PFSK-1 (cell line): ENCODE results near the gene KRT75.

Source experiments
- FOXP2 ChIP-seq: optimal IDR thresholded peaks from 2 replicates; pipeline ENCODE3; 2011; ENCODE audit warnings: borderline replicate concordance, control low read depth, inconsistent platforms; ENCODE audit not compliant: insufficient read depth; ENCODE audit errors: extremely low read length, extremely low read depth
- POLR2AphosphoS5 ChIP-seq: IDR thresholded peaks from 2 replicates; pipeline ENCODE4 v1.6.1; 2012; ENCODE audit warnings: low read depth, mild to moderate bottlenecking, control low read depth, low read length, moderate library complexity
- SIN3A ChIP-seq: IDR thresholded peaks from 2 replicates; pipeline ENCODE4 v1.6.1; 2012; ENCODE audit warnings: mild to moderate bottlenecking, low read length, moderate library complexity, borderline replicate concordance; ENCODE audit not compliant: insufficient read depth
- TAF1 ChIP-seq: IDR thresholded peaks from 2 replicates; pipeline ENCODE4 v1.6.1; 2012; ENCODE audit warnings: low read length, control low read depth, borderline replicate concordance; ENCODE audit not compliant: insufficient read depth
- TF ChIP-seq, protein P1 (sequence below), 2 experiments: IDR thresholded peaks; 2 replicates each; pipeline versions ENCODE4 v1.6.1 to v1.8.0; 2011 to 2012; ENCODE audit warnings: low read depth in 2 of 2, low read length in 2 of 2, control low read depth in 1 of 2, inconsistent platforms in 1 of 2, mild to moderate bottlenecking in 1 of 2, moderate library complexity in 1 of 2; ENCODE audit not compliant: insufficient read depth in 1 of 2

KRT75 gene

GRCh38 chr12:52383331-52383730 lies 50.8 kb downstream of the KRT75 start:
- TF ChIP-seq TAF1 = no peak
- TF ChIP-seq, protein P1, sequence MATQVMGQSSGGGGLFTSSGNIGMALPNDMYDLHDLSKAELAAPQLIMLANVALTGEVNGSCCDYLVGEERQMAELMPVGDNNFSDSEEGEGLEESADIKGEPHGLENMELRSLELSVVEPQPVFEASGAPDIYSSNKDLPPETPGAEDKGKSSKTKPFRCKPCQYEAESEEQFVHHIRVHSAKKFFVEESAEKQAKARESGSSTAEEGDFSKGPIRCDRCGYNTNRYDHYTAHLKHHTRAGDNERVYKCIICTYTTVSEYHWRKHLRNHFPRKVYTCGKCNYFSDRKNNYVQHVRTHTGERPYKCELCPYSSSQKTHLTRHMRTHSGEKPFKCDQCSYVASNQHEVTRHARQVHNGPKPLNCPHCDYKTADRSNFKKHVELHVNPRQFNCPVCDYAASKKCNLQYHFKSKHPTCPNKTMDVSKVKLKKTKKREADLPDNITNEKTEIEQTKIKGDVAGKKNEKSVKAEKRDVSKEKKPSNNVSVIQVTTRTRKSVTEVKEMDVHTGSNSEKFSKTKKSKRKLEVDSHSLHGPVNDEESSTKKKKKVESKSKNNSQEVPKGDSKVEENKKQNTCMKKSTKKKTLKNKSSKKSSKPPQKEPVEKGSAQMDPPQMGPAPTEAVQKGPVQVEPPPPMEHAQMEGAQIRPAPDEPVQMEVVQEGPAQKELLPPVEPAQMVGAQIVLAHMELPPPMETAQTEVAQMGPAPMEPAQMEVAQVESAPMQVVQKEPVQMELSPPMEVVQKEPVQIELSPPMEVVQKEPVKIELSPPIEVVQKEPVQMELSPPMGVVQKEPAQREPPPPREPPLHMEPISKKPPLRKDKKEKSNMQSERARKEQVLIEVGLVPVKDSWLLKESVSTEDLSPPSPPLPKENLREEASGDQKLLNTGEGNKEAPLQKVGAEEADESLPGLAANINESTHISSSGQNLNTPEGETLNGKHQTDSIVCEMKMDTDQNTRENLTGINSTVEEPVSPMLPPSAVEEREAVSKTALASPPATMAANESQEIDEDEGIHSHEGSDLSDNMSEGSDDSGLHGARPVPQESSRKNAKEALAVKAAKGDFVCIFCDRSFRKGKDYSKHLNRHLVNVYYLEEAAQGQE (IDR thresholded peaks at IDR 0.05; ENCODE audit: insufficient read depth in 1 of 2, low read depth in 2 of 2, low read length in 2 of 2) = no peak
- no peak for TF ChIP-seq POLR2AphosphoS5
- TF ChIP-seq SIN3A = no peak
- no peak for TF ChIP-seq FOXP2

DNA sequence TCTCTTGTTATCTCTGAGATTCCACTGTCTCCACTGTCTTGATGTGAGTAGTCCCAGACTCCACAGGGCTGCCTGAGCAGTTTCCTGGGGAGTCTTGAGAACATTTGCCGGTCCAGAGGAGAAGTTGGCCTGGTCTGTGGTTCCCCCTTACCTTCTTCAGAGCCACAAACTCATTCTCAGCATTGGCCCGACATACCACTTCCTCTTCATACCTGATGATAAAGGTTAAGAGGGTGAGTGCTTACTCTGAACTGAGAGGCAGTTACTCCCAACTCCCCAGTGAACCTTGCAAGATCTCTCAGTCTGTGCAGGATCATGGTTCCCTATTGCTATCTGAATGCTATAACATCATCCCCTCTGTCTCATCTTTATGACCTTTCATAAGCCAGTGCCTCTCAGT lies 51.3 kb downstream of the KRT75 start:
- no peak for TF ChIP-seq POLR2AphosphoS5
- no peak for TF ChIP-seq FOXP2
- no peak for TF ChIP-seq TAF1
- no peak for TF ChIP-seq SIN3A
- TF ChIP-seq, protein P1 (IDR thresholded peaks at IDR 0.05; ENCODE audit: insufficient read depth in 1 of 2, low read depth in 2 of 2, low read length in 2 of 2) = no peak

- TF ChIP-seq POLR2AphosphoS5 (no peak), FOXP2 (no peak), TAF1 (no peak), SIN3A (no peak)
- TF ChIP-seq, protein P1 (IDR thresholded peaks at IDR 0.05; ENCODE audit: insufficient read depth in 1 of 2, low read depth in 2 of 2, low read length in 2 of 2) = no peak
These were observed 53.0 kb downstream of the KRT75 start for GRCh38 chr12:52381206-52381605.

DNA sequence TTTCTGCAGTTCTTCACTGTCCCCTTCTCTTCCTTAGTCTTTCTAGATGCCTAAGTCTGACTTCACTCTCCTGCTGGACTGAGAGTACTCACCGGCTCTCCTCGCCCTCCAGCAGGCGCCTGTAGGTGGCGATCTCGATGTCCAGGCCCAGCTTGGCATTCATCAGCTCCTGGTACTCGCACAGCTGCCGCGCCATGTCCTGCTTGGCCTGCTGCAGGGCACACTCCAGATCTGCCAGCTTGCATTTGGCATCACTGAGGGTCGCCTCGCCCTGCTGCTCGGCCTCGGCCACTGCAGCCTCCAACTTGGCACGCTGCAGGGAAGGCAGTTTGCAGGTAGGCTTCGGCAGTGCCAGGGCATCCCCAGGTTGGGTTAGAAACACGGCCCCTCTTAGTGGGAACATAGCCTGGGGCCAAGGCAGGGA lies 53.9 kb downstream of the KRT75 start:
- TF ChIP-seq, protein P1 (IDR thresholded peaks at IDR 0.05; ENCODE audit: insufficient read depth in 1 of 2, low read depth in 2 of 2, low read length in 2 of 2) = no peak

DNA sequence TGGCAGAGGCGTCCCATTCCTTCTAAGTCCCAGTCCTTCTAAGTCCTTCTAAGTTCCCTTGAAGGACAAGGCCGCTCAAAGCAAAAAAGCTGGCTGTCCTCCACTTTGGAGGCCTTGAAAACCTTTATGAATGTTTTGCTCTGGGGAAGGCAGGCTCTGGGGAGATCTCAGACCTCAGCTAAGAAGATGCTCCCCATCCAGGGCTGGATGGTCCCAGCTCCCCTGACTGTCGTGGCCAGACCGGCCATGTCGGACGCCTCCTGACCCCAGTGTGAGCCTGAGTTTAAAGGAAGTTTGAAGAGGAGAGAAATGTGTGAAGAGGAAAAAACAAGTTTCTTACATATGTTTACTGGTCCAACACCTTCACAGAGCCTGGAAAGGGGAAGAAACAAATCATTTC lies 54.6 kb downstream of the KRT75 start:
- TF ChIP-seq TAF1 = no peak
- TF ChIP-seq, protein P1 (IDR thresholded peaks at IDR 0.05; ENCODE audit: insufficient read depth in 1 of 2, low read depth in 2 of 2, low read length in 2 of 2) = no peak
- TF ChIP-seq POLR2AphosphoS5 = no peak
- no peak for TF ChIP-seq FOXP2
- no peak for TF ChIP-seq SIN3A
